Suppressor macrophage treated with lipopolysaccharide for 4 hours (primary cell): Measurements from ENCODE around the gene CMKLR1.

ENCODE experiments used
- DNase-seq: peaks from one replicate; pipeline ENCODE4 v3.0.0-alpha.2; 2020

Gene CMKLR1

DNA sequence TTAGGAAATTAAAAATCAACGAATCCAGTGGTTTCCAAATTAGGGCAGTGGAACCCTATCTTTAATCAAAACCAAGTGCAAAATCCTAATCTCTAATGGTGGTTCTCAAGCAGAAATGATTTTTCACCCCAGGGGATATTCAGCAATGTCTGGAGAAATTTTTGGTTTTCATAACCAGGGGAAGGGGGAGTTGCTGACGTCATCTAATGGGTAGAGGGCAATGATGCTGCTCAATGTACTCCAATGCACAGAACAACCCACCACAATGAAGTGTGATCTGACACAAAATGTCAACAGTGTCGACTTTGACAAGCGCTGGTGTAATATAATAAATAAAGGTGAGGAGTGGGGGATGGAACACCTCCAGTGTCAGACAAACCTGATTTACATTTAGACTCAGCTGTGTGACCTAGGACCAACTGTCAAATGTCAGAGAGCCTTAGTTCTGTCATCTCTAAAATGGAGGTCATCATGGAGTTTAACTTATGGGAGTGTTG is 81.5 kb downstream of the CMKLR1 start:
- no peak for DNase-seq

DNA sequence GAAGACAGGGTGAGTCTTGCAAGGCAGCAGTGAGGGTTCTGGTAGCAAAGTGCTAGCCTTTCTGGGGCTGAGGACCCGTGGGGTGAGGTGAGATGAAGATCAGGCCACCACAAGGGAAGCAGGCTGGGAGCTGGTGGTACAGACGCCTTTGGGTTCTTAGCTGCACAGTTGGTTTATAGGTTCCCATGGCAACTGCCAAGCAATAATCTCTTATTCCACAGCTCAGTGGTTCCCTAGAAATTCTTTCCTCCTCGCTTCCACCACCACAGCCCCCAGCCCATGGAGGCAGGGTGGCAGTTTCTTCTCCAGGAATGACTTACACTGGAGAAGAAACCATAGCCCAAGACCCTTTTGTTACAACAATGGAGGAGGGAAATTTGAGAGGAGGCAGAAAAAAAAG is 82.1 kb downstream of the CMKLR1 start:
- DNase-seq: no peak

DNA sequence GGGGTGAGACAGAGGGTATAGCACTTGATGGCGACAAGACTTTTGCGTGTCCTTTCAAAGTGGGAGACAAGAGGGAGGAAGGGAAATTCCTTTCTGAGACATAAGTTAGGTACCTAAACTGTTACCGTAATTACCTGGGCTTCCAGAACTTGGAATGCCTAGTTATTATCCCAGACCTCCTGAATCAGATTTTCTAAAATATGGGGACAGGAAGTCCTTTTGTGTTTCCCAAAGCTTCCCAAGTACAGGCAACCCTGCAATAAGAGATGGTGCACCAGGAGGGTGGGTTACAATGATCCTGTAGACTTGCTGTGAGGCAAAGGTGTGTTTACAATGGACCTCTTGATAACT is 83.9 kb downstream of the CMKLR1 start:
- no peak for DNase-seq

DNA sequence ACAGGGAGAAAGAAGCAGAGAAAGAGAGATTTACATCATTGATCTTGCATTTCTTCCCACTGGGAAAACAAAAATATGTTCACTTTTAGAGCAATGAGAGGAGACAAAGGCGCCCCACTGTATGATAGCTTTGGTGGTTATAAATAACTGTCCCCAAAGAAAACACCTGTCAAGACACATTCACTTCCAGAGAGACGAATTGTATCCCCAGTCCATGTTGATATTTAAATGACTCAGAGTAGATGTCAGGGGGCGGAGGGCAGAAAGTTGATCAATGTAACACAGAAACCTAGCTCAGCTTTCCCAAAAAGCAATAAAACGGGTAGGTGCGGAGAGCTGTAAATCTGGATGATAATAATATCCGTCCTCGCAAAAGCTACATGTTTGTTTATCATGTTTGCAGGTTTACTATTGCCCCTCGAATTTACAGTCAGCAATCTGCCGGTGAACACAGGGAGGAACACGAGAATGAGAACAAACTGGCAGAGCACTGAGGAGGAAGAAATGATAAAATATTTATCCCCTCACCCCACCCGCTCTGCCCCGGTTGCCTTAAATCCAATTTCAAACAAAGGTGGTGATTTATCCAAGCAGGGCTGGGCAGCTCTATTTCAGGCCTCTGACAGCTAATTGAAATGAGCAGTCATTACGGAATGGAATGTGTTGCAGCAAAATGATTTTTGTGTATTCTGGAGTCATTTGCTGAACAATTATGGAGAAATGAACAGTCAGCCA is 84.4 kb downstream of the CMKLR1 start:
- no peak for DNase-seq

DNA sequence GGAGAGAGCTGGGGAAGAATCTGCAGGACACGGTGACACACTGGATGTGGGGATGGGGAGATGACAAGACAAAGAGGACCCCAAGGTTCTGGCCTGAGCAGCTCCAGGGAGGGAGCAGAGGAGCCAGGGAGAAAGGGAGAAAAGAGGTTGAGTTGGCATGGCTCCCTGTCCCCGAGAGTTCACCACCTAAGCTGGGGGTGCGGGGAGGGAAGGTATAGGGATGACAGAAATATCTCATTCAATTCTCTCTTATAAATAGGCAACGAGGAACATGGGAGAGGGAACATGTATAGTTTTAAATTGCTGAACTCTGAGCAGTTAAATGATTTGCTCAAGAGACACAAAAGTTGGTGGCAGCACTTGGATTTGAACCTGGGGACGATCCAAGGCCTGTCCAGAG is 85.1 kb downstream of the CMKLR1 start:
- DNase-seq: no peak

DNA sequence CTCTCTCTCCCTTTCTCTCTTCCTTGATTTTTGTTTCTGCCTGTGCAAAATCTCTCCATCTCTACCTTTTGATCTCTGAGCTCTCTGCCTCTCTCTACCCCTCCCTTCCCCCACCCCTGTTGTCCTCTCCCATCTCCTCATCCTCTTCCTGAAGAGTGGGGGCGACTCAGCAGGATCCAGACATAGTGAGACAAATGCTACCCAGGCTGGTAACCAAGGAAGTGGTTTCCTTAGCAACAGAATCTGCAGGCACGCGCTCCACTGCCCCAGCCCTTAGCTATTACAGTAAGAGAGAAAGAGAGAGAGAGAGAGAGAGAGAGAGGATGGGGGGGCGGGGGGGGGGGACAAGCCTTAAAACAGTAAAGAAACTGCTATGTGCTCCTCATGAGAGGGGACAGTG is 85.6 kb downstream of the CMKLR1 start:
- DNase-seq: no peak

DNA sequence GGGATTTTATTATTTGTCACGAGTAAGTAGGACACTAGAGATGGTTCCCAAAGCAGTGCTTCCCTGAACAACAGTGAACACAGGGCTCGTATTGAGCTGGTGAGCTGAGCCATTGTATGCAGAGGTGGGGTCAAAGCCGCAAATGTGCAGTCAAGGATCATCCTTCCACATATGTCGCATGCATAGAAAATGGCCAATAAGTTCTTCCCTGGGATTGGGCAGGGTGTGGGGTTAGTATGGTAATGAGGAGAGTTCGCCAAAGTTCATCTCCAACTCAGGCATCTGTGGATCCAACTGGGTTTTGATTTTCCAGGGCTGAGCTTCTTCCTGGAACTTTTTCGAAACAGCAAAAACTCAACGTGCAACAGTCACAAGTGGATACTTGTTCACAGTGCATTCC is 86.6 kb downstream of the CMKLR1 start:
- no peak for DNase-seq

DNA sequence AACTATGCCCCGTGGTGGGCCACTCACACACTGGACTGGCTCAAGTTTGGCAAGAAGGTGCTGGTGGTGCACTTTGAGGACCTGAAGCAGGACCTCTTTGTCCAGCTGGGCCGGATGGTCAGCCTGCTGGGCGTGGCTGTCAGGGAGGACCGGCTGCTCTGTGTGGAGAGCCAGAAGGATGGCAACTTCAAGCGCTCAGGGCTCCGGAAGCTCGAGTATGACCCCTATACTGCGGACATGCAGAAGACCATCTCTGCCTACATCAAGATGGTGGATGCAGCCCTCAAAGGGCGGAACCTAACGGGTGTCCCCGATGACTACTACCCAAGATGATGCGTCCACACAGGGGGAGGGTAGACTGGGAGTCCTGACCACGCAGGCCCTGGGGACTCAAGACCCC is 91.1 kb downstream of the CMKLR1 start:
- no peak for DNase-seq

DNA sequence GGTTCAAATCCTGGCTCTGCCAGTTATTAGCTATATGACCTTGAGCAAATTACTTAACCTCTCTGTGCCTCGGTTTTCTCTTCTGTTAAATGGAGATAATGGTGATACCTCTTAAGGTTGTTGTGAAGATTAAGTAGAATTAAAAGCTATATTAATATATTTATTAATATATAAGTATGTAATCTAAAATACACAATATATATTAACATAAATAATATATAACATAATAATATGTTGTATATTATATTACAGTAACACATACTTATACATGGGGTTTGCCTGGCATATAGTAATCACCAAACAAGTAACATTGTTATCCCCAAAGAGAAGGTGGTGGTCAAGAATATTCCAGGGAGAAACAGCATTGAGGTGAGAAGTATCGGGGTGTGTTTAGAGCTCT is 92.0 kb downstream of the CMKLR1 start:
- no peak for DNase-seq

DNA sequence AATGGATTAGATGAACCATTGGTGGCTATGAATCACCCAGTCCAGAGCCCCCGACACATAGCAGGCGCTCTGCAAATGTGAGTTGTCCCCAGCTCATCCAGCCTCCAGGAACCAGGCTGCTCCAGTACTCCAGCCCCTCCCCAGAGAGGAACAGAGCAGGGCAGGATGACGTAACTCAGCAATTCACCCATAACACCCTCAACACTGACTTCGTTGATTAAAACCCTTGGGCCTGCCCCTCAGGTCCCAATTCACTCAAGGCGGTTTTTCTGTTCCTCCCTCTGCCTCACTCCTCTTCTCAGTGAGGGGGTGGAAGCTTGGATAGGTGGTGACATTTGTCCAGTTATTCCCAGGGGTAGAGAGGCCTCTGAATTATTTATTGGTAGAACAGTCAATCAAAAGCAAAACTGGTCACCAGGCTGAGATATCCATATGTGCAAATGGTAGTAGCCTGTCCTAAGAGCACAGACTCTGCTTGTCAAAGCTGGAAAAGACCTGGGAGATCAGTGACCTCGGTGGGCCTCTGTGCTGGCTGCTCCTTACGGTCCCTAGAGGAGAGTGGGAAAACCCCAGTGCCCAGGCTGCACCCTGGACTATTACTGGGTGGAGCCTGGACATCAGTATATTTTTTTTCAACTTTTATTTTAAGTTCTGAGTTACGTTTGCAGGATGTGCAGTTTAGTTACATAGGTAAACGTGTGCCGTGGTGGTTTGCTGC is 97.0 kb downstream of the CMKLR1 start:
- DNase-seq: peak; percentile 3

DNA sequence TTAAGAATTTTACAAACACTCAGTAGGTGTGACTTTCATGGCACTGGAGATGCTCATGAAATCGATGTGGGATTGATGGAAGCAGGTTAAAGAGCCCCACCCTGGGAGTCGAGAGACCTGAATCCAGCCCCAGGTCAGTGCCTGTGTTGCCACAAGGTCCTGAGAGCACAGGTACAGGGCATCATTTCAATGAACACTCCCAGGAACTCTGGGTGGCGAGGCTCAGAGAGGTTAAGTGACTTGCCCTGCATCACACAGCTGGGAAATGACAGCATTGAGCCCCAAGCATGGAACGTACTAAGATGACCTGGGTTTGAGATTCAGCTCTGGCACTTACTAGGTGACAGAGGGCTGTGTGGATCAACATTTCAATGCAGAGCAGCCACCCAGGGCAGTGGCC is 98.2 kb downstream of the CMKLR1 start:
- no peak for DNase-seq

DNA sequence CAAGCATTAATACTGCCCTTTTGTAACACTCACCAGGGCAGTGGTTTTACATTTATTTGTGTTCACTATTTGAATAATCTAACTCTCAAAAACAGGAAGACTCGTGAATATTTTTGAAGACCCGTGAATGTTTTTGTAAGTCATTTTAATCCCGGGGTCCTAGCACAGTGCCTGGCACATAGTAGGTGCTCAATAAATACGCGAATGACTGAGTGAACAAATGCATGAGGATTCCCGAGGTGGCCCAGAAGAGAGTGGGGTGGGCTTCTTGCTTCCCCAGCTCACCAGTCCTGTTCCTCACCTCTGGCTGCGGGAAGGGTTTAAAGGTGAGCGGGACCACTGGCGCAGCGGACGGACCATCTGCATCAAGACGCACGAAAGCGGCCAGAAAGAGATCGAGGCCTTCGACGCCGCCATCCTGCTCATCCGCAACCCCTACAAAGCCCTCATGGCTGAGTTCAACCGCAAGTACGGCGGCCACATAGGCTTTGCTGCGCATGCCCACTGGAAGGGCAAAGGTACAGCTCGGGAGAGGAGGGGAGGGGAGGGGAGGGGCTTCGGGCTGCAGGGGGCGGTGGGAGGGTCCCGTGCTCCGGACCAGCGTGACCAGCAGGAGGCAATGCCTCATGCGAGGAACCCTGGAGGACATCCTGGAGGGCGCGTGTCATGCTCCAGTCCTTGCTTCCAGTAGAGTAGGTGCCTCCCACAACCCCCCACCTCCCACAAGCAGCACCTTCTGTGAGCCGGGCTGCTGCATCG is 98.9 kb downstream of the CMKLR1 start:
- no peak for DNase-seq

DNA sequence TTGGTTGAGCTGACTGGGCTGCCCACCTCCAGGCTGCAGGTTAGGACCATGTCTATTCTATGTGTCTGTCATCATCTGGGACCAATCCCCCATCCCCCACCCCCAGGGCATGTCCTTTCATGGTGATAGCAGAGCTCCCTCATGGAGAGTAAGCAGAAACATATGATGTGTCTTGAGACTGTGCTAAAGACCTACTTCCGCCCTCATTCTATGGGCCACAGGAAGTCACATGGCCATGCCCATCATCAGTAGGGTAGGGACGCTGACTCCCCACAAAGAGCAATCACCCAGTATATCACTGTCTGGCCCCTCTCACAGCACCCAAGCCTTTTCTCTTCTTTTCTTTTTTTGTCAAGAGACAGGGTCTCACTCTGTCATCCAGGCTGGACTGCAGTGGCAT is 99.7 kb downstream of the CMKLR1 start:
- peak; percentile 2 for DNase-seq

DNA sequence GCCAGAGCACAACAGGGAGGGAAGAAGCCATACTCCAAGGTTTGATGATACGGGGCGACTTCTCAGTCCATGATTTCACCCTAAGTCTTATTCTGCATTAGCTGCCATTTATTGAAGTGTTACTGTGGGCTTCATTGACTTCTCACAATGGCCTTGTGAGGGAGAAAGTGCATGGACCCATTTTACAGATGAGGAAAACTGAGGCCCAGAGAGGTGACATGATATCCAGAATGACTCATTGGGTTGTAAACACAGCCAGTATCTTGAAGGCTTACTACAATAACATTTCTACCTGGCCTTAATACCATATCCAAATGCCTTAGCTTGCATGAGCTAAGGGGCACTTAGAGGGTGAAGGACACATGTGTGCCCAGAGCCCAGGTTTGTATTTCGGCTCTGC is 100.6 kb downstream of the CMKLR1 start:
- DNase-seq: no peak
